ENCODE data around the gene PHF21A. TPM values are rescaled to one million over a fixed set of nuclear protein-coding genes. Genes with fewer than 3 reads are reported as not detected.

Gene PHF21A
- 45.4 TPM for total RNA-seq
- long read RNA-seq, partial matches to known transcripts = 1 of 17 reads
- long read RNA-seq, other reads (novel, unspliced or antisense) = 16 of 17 reads

- Histone ChIP-seq H3K27ac (peak within 1 kb of the TSS; percentile 90), H3K27me3 (no peaks in the 10 kb centered on the region), H3K4me3 (peak within 1 kb of the TSS; percentile 73), H3K9me3 (no peaks in the 10 kb centered on the region), H3K36me3 (no peaks in the 10 kb centered on the region), H3K4me1 (peaks cover 31% of the 10 kb centered on the region)
- no peak for TF ChIP-seq CTCF (IDR thresholded peaks at IDR 0.05)
- DNase-seq (peak; percentile 96), ATAC-seq (peak; percentile 91)
- intact Hi-C loops (cut with DNase I) = no loop called here
These were observed at the start of gene PHF21A for GRCh38 chr11:46121301-46121723. Gene PHF21A, minus strand, starts transcription at chr11:46121454. Its CDS starts 37,235 bp downstream, at chr11:46084219.

- no peaks in the 10 kb centered on the region for H3K9me3 ChIP-seq
- no peaks in the 10 kb centered on the region for H3K27me3 ChIP-seq
- intact Hi-C loops (cut with DNase I) = no loop called here
- ATAC-seq (no peak), DNase-seq (no peak)
- no peaks in the 10 kb centered on the region for H3K36me3 ChIP-seq
- H3K4me3 ChIP-seq = no peak overlapping the region
- no peak overlapping the region for H3K27ac ChIP-seq
- no peaks in the 10 kb centered on the region for H3K4me1 ChIP-seq
- TF ChIP-seq CTCF (IDR thresholded peaks at IDR 0.05) = no peak
These were observed 49.5 kb upstream of the PHF21A start for GRCh38 chr11:46170797-46171196.

- Histone ChIP-seq H3K9me3 (no peaks in the 10 kb centered on the region), H3K4me3 (no peak overlapping the region), H3K36me3 (no peaks in the 10 kb centered on the region), H3K27ac (no peak overlapping the region), H3K4me1 (no peaks in the 10 kb centered on the region), H3K27me3 (peaks cover 22% of the 10 kb centered on the region)
- TF ChIP-seq CTCF (IDR thresholded peaks at IDR 0.05) = no peak
- DNase-seq (no peak), ATAC-seq (no peak)
- intact Hi-C loops (cut with DNase I) = no loop called here
These were observed 41.4 kb upstream of the PHF21A start for GRCh38 chr11:46162700-46163099.

DNA sequence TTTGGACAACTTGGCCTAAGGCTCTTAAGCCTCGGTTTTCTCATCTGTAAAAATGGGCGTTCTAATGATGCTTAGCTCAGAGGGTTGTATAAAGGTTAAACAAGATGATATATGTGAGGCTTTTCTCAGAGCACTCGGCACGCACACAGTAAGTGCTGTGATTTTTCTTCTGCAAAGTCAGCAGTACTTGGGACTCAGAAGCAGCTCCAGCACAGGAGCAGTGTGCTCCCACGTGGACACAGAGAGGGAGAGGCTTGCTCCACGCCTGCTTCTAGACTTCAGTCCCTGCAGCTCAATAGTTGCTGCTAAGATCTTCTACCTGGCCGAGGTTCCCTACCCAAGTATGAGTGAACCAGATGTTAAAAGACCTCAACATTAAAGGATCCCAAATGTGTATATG, 39.9 kb upstream of the PHF21A start:
- Histone ChIP-seq H3K27ac (no peak overlapping the region), H3K27me3 (peaks cover 22% of the 10 kb centered on the region), H3K4me1 (no peaks in the 10 kb centered on the region), H3K9me3 (no peaks in the 10 kb centered on the region), H3K36me3 (no peaks in the 10 kb centered on the region), H3K4me3 (no peak overlapping the region)
- DNase-seq (no peak), ATAC-seq (no peak)
- intact Hi-C loops (cut with DNase I) = no loop called here
- no peak for TF ChIP-seq CTCF (IDR thresholded peaks at IDR 0.05)

GRCh38 chr11:46160100-46160499, 38.8 kb upstream of the PHF21A start:
- intact Hi-C loops (cut with DNase I) = no loop called here

More at GRCh38 chr11:46160100-46160499, 38.8 kb upstream of the PHF21A start:
- no peaks in the 10 kb centered on the region for H3K36me3 ChIP-seq
- H3K9me3 ChIP-seq = no peaks in the 10 kb centered on the region
- no peak overlapping the region for H3K4me3 ChIP-seq
- no peak for TF ChIP-seq CTCF (IDR thresholded peaks at IDR 0.05)
- no peaks in the 10 kb centered on the region for H3K4me1 ChIP-seq
- ATAC-seq (peak; percentile 45), DNase-seq (no peak)
- H3K27me3 ChIP-seq = peaks cover 22% of the 10 kb centered on the region
- no peak overlapping the region for H3K27ac ChIP-seq
